HG02763 (cell line): ENCODE results near the gene AGXT.
"Not testable (repeated sequence)": the region's sequence is repeated elsewhere in the genome, so short reads cannot be mapped to it uniquely, and the experiment has no call there.

ENCODE experiments used
- ATAC-seq: cut with Tn5 transposase; IDR thresholded peaks from one replicate; pipeline ENCODE4 v1.9.1; 2021; ENCODE audit warnings: mild to moderate bottlenecking, moderate library complexity; ENCODE audit not compliant: unreplicated experiment

Gene AGXT

GRCh38 chr2:240839152-240840143 lies 29.2 kb upstream of the AGXT start:
- ATAC-seq: no peak

GRCh38 chr2:240840435-240841060 lies 28.1 kb upstream of the AGXT start:
- ATAC-seq: no peak

- ATAC-seq: not testable (repeated sequence)
Measured at GRCh38 chr2:240846309-240846708, 22.3 kb upstream of the AGXT start.

GRCh38 chr2:240846873-240847595 lies 21.6 kb upstream of the AGXT start:
- no peak for ATAC-seq

GRCh38 chr2:240847817-240848216 lies 20.8 kb upstream of the AGXT start:
- no peak for ATAC-seq

- ATAC-seq: no peak
Measured at GRCh38 chr2:240848900-240849680, 19.5 kb upstream of the AGXT start.

- ATAC-seq: no peak
Measured at GRCh38 chr2:240850026-240850425, 18.6 kb upstream of the AGXT start.

- ATAC-seq: no peak
Measured at GRCh38 chr2:240850756-240851077, 17.9 kb upstream of the AGXT start.

- ATAC-seq: no peak
Measured at GRCh38 chr2:240851078-240851991, 17.3 kb upstream of the AGXT start.

- ATAC-seq: no peak
Measured at GRCh38 chr2:240852671-240853314, 15.8 kb upstream of the AGXT start.

- no peak for ATAC-seq
Measured at GRCh38 chr2:240855670-240856069, 13.0 kb upstream of the AGXT start.

- no peak for ATAC-seq
Measured at GRCh38 chr2:240856151-240856980, 12.3 kb upstream of the AGXT start.

GRCh38 chr2:240857039-240858008 lies 11.3 kb upstream of the AGXT start:
- ATAC-seq: no peak

- ATAC-seq: no peak
Measured at GRCh38 chr2:240858321-240858720, 10.3 kb upstream of the AGXT start.

- no peak for ATAC-seq
Measured at GRCh38 chr2:240858871-240859270, 9.8 kb upstream of the AGXT start.

GRCh38 chr2:240861547-240861946 lies 7.1 kb upstream of the AGXT start:
- ATAC-seq: no peak

GRCh38 chr2:240864475-240864874 lies 4.1 kb upstream of the AGXT start:
- ATAC-seq: no peak
